ENCODE data around the gene ERP27.

DNA sequence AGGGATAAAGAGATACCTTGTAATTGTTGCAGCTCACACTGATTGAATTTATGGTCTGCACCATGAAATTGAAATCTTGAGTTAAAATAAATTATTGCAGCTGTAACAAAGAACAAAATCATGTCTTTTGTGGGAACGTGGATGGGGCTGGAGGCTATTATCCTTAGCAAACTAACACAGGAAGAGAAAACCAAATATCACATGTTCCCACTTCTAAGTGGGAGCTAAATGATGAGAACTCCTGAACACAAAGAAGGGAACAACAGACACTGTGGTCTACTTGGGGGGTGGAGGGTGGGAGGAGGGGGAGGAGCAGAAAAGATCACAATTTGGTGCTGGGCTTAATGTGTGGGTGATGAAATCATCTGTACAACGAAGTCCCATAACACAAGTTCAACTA is 22.6 kb downstream of the ERP27 start:
- TF ChIP-seq, protein P1, sequence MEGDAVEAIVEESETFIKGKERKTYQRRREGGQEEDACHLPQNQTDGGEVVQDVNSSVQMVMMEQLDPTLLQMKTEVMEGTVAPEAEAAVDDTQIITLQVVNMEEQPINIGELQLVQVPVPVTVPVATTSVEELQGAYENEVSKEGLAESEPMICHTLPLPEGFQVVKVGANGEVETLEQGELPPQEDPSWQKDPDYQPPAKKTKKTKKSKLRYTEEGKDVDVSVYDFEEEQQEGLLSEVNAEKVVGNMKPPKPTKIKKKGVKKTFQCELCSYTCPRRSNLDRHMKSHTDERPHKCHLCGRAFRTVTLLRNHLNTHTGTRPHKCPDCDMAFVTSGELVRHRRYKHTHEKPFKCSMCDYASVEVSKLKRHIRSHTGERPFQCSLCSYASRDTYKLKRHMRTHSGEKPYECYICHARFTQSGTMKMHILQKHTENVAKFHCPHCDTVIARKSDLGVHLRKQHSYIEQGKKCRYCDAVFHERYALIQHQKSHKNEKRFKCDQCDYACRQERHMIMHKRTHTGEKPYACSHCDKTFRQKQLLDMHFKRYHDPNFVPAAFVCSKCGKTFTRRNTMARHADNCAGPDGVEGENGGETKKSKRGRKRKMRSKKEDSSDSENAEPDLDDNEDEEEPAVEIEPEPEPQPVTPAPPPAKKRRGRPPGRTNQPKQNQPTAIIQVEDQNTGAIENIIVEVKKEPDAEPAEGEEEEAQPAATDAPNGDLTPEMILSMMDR (IDR thresholded peaks at IDR 0.05; ENCODE audit: low read length): no peak
- TF ChIP-seq EZH2 (optimal IDR thresholded peaks at IDR 0.05; ENCODE audit: low read depth, low read length): no peak
- no peak for TF ChIP-seq EZH2phosphoT487 (IDR thresholded peaks at IDR 0.05; ENCODE audit: low read length)

Measured in MM.1S (cell line).